CD14-positive monocyte (primary cell): ENCODE data around the gene NUDCD3. TPM values are rescaled to one million over a fixed set of nuclear protein-coding genes. Genes with fewer than 3 reads are reported as not detected.
"Not testable (repeated sequence)": the region's sequence is repeated elsewhere in the genome, so short reads cannot be mapped to it uniquely, and the experiment has no call there.

Experiments
- DNase-seq, 3 donors: peaks; one replicate each; pipeline ENCODE4 v3.0.0-alpha.2; 2011 to 2022
- H2AFZ ChIP-seq: 2 replicates; pipeline ENCODE4 v1.6.0; 2012; ENCODE audit warnings: mild to moderate bottlenecking, low read depth, low read length, inconsistent platforms; ENCODE audit not compliant: insufficient read depth, poor library complexity, severe bottlenecking
- H3K27ac ChIP-seq, 2 donors: 1 replicate in 1 of 2; 2 replicates in 1 of 2; pipeline ENCODE4 v1.5.1; 2012 to 2013; ENCODE audit warnings: low read length in 2 of 2, control low read depth in 1 of 2, inconsistent platforms in 1 of 2, low read depth in 1 of 2, mild to moderate bottlenecking in 1 of 2
- H3K27me3 ChIP-seq, 2 donors: one replicate each; pipeline versions ENCODE4 v1.6.0 to v1.6.1; 2011 to 2013; ENCODE audit warnings: low read length in 2 of 2; ENCODE audit not compliant: control insufficient read depth in 2 of 2, insufficient read depth in 2 of 2
- H3K36me3 ChIP-seq, 2 donors: replicated peaks in 1 of 2; 1 replicate in 1 of 2; 2 replicates in 1 of 2; pipeline versions ENCODE4 v1.5.1 to v1.6.1; 2012 to 2013; ENCODE audit warnings: low read length in 2 of 2, control low read depth in 1 of 2, inconsistent platforms in 1 of 2, mild to moderate bottlenecking in 1 of 2; ENCODE audit not compliant: insufficient read depth in 2 of 2, control insufficient read depth in 1 of 2
- H3K4me1 ChIP-seq, 2 donors: 1 replicate in 1 of 2; 2 replicates in 1 of 2; pipeline versions ENCODE4 v1.5.1 to v1.6.1; 2012 to 2013; ENCODE audit warnings: low read length in 2 of 2, control low read depth in 1 of 2, inconsistent platforms in 1 of 2, mild to moderate bottlenecking in 1 of 2, moderate library complexity in 1 of 2; ENCODE audit not compliant: insufficient read depth in 2 of 2, control insufficient read depth in 1 of 2
- H3K4me2 ChIP-seq: replicated peaks from 2 replicates; pipeline ENCODE3; 2012; ENCODE audit warnings: low read length, moderate library complexity, mild to moderate bottlenecking; ENCODE audit not compliant: poor library complexity, severe bottlenecking; ENCODE audit errors: extremely low read depth
- H3K4me3 ChIP-seq, 3 experiments: fragments of 200-600 bp in 1 of 3; sonication (generic) in 1 of 3; replicated peaks in 1 of 3; 1 replicate in 2 of 3; 2 replicates in 1 of 3; pipeline ENCODE4 v1.5.1; 2011 to 2013; ENCODE audit warnings: low read length in 3 of 3, mild to moderate bottlenecking in 3 of 3, control low read depth in 2 of 3, low read depth in 2 of 3, inconsistent platforms in 1 of 3, moderate library complexity in 1 of 3
- H3K79me2 ChIP-seq: 2 replicates; pipeline ENCODE4 v1.6.0; 2012; ENCODE audit warnings: mild to moderate bottlenecking, control low read depth, inconsistent platforms, low read length, moderate library complexity; ENCODE audit not compliant: insufficient read depth
- H3K9ac ChIP-seq: 2 replicates; pipeline ENCODE4 v1.6.0; 2017; ENCODE audit warnings: low read length, mild to moderate bottlenecking; ENCODE audit not compliant: insufficient read depth, poor library complexity, severe bottlenecking
- H3K9me3 ChIP-seq, 2 donors: replicated peaks in 1 of 2; 1 replicate in 1 of 2; 2 replicates in 1 of 2; pipeline versions ENCODE4 v1.5.1 to v1.6.1; 2012 to 2013; ENCODE audit warnings: low read length in 2 of 2, control low read depth in 1 of 2; ENCODE audit not compliant: control insufficient read depth in 1 of 2, insufficient read depth in 1 of 2
- H4K20me1 ChIP-seq: 2 replicates; pipeline ENCODE4 v1.6.0; 2012; ENCODE audit warnings: mild to moderate bottlenecking, low read length, control low read depth, moderate library complexity; ENCODE audit not compliant: insufficient read depth
- H3K27ac Mint-ChIP-seq, 7 donors: one replicate each; pipeline ENCODE4 v1.8.0; 2020; ENCODE audit warnings: mild to moderate bottlenecking in 7 of 7, mixed read lengths in 7 of 7, moderate library complexity in 6 of 7, inconsistent platforms in 2 of 7
- H3K27me3 Mint-ChIP-seq, 3 donors: one replicate each; pipeline ENCODE4 v1.8.0; 2021 to 2022; ENCODE audit warnings: low read depth in 3 of 3, mild to moderate bottlenecking in 3 of 3, mixed read lengths in 3 of 3, moderate library complexity in 3 of 3, inconsistent platforms in 1 of 3
- H3K36me3 Mint-ChIP-seq, 2 donors: one replicate each; pipeline ENCODE4 v1.8.0; 2020; ENCODE audit warnings: mixed read lengths in 2 of 2, inconsistent platforms in 1 of 2, mild to moderate bottlenecking in 1 of 2
- H3K4me1 Mint-ChIP-seq: one replicate; pipeline ENCODE4 v1.8.0; 2020; ENCODE audit warnings: mild to moderate bottlenecking, mixed read lengths
- H3K4me3 Mint-ChIP-seq, 2 donors: one replicate each; pipeline ENCODE4 v1.8.0; 2020; ENCODE audit warnings: mild to moderate bottlenecking in 2 of 2, mixed read lengths in 2 of 2, moderate library complexity in 1 of 2
- H3K9me3 Mint-ChIP-seq, 7 donors: one replicate each; pipeline ENCODE4 v1.8.0; 2020 to 2022; ENCODE audit warnings: mixed read lengths in 7 of 7, mild to moderate bottlenecking in 6 of 7, moderate library complexity in 6 of 7, inconsistent platforms in 2 of 7
- WGBS: methylation state at CpG from one replicate; pipeline ENCODE4 v1.1.5; 2013; ENCODE audit warnings: missing lambda C conversion rate; ENCODE audit not compliant: insufficient coverage; 5-methylcytosine and 5-hydroxymethylcytosine counted together
- intact Hi-C, 2 donors: fragments of 100-400 bp; cut with micrococcal nuclease; formaldehyde crosslinking; loops; one replicate each; pipeline versions ENCODE4 v1.15.0 to v1.15.1; 2023
- polyA plus RNA-seq, 3 donors: library from polyadenylated mRNA; depleted of rRNA in 1 of 3; unstranded in 2 of 3; stranded (reverse) in 1 of 3; fragments of 300-500 nt in 2 of 3; fragments of >200 nt in 1 of 3; fragmentation: Illumina TruSeq in 2 of 3; gene quantifications; 1 replicate in 2 of 3; 2 replicates in 1 of 3; pipeline ENCODE4 v1.2.3, GENCODE V29; 2012 to 2021
- TF ChIP-seq, protein P1 (sequence below): fragments of 200-600 bp; IDR thresholded peaks from one replicate; pipeline ENCODE4 v1.8.0; 2022; ENCODE audit warnings: antibody characterized with exemption, mild to moderate bottlenecking

The NUDCD3 gene
- polyA plus RNA-seq, 3 donors: 13.6 to 26.5 (median 21.6) TPM

DNA sequence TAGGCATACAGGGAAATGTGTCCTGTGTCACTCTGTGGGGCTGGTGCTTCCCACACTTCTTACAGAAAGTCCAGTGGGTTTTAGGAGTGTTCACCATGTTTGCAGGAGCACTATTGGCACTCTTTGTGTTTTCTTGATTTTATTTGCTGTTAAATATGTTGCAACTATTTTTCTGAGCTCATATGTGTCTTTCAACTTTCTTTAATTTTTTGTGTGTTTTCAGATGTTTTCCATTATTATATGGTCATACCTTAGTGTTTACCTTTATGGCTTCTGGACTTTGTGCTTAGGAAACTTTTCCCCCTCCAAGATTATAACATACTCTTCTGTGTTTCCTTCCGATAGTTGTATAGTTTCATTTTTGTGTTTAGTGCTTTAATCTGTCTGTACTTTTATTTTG lies 20.8 kb upstream of the NUDCD3 start:
- H3K36me3 Mint-ChIP-seq: no peaks in the 10 kb centered on the region
- H3K9me3 Mint-ChIP-seq: peaks cover 2 to 17% (median 15%) of the 10 kb centered on the region in 7 donors
- H3K4me1 Mint-ChIP-seq: no peaks in the 10 kb centered on the region
- no peak for DNase-seq
- no peak overlapping the region for H3K4me3 Mint-ChIP-seq
- WGBS: no CpG with 5 or more reads among the region's 1 CpG
- no peak overlapping the region for H3K27ac Mint-ChIP-seq
- H3K27ac ChIP-seq: no peak overlapping the region
- H3K4me1 ChIP-seq: no peaks in the 10 kb centered on the region
- H3K27me3 ChIP-seq: no peaks in the 10 kb centered on the region
- peaks cover 0 to 7% of the 10 kb centered on the region in 2 donors for H3K9me3 ChIP-seq
- no peak overlapping the region for H3K4me2 ChIP-seq
- no peak overlapping the region for H3K4me3 ChIP-seq
- TF ChIP-seq, protein P1, sequence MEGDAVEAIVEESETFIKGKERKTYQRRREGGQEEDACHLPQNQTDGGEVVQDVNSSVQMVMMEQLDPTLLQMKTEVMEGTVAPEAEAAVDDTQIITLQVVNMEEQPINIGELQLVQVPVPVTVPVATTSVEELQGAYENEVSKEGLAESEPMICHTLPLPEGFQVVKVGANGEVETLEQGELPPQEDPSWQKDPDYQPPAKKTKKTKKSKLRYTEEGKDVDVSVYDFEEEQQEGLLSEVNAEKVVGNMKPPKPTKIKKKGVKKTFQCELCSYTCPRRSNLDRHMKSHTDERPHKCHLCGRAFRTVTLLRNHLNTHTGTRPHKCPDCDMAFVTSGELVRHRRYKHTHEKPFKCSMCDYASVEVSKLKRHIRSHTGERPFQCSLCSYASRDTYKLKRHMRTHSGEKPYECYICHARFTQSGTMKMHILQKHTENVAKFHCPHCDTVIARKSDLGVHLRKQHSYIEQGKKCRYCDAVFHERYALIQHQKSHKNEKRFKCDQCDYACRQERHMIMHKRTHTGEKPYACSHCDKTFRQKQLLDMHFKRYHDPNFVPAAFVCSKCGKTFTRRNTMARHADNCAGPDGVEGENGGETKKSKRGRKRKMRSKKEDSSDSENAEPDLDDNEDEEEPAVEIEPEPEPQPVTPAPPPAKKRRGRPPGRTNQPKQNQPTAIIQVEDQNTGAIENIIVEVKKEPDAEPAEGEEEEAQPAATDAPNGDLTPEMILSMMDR: no peak
- no peaks in the 10 kb centered on the region for H3K79me2 ChIP-seq
- H3K27me3 Mint-ChIP-seq: peaks cover 0 to 6% (median 2%) of the 10 kb centered on the region in 3 donors
- no peak overlapping the region for H3K9ac ChIP-seq
- no peaks in the 10 kb centered on the region for H3K36me3 ChIP-seq
- no peak overlapping the region for H2AFZ ChIP-seq
- H4K20me1 ChIP-seq: no peaks in the 10 kb centered on the region
- intact Hi-C loops: no loop called here

DNA sequence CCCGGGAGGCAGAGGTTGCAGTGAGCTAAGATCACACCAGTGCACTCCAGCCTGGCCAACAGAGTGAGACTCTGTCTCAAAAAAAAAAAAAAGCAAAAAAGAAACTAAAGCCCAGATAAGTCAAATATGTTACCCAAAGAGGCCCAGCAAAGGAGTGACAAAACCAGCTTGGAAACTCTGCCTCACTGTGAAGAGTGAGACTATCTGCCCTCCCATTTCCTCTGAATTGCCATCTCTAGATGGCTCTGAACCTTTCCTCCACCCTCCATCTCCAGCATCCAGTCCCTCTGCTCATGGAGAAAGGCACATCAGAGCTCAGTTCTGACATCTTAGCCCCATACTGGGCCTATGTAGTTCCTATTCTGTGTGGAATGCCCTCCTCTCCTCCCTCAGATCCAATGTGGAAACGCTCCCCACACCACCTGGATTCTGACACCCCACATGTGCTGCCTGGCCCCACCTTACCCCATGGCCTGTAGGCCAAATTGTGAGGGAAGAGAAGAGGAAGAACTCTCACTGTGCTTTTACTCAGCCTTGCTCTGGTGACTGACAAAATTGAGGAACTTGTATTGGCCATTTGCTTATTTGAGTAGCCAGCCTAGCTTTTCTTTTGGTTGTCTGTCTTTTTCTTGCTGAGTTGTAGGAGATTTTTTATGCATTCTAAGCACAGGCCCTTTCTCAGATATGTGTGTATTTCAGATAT lies 18.0 kb upstream of the NUDCD3 start:
- WGBS: no CpG with 5 or more reads among the region's 2 CpGs
- intact Hi-C loops: no loop called here
- Histone ChIP-seq H3K27me3 (no peaks in the 10 kb centered on the region), H3K36me3 (no peaks in the 10 kb centered on the region), H3K4me2 (no peak overlapping the region), H4K20me1 (no peaks in the 10 kb centered on the region), H3K4me1 (no peaks in the 10 kb centered on the region), H3K79me2 (no peaks in the 10 kb centered on the region), H3K9ac (no peak overlapping the region), H2AFZ (no peak overlapping the region), H3K4me3 (no peak overlapping the region), H3K27ac (no peak overlapping the region), H3K9me3 (peaks cover 0 to 10% of the 10 kb centered on the region in 2 donors)
- DNase-seq: no peak
- no peaks in the 10 kb centered on the region for H3K4me1 Mint-ChIP-seq
- peaks cover 6 to 25% (median 15%) of the 10 kb centered on the region in 7 donors for H3K9me3 Mint-ChIP-seq
- peak overlapping the region in 2 of 7 donors; percentile 49 to 54 for H3K27ac Mint-ChIP-seq
- TF ChIP-seq, protein P1: no peak
- peaks cover 0 to 6% (median 3%) of the 10 kb centered on the region in 3 donors for H3K27me3 Mint-ChIP-seq
- H3K4me3 Mint-ChIP-seq: no peak overlapping the region
- no peaks in the 10 kb centered on the region for H3K36me3 Mint-ChIP-seq

DNA sequence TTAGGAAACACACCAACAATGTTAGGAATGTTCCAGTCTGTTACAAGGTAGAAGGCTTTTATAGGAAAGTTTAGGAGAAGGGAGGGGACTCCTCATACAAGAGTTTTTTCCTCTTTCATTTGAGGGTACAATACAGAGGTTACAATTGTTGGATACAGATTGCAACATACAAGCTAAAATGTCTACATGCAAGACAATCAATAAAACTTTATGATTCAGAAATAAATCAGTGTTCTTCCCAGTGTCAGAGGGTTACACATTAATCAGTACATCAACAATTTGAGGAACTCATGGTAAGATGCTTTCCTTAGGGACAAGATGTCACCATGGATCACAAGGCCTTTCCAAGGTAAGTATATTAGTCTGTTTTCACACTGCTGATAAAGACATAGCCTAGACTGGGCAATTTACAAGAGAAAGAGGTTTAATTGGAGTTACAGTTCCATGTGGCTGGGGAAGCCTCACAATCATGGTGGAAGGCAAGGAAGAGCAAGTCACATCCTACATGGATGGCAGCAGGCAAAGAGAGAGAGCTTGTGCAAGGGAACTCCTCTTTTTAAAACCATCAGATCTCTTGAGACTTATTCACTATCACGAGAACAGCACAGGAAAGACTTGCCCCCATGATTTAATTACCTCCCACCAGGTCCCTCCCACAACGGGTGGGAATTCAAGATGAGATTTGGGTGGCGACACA lies 16.3 kb upstream of the NUDCD3 start:
- not testable (repeated sequence) for H3K27me3 Mint-ChIP-seq

More for the DNA sequence above, 16.3 kb upstream of the NUDCD3 start:
- H3K27ac ChIP-seq, H3K27ac Mint-ChIP-seq, H3K4me3 Mint-ChIP-seq, H2AFZ ChIP-seq, H3K79me2 ChIP-seq, H3K9ac ChIP-seq, intact Hi-C loops, H3K36me3 Mint-ChIP-seq, H4K20me1 ChIP-seq, H3K4me1 Mint-ChIP-seq, H3K36me3 ChIP-seq, DNase-seq, H3K27me3 ChIP-seq, H3K4me2 ChIP-seq, H3K4me3 ChIP-seq, H3K4me1 ChIP-seq: not testable (repeated sequence)
- whole genome bisulfite sequencing: no CpG with 5 or more reads among the region's 3 CpGs
- H3K9me3 Mint-ChIP-seq: peaks cover 6 to 25% (median 15%) of the 10 kb centered on the region in 7 donors
- peaks cover 0 to 10% of the 10 kb centered on the region in 2 donors for H3K9me3 ChIP-seq
